GM21825 (cell line): ENCODE data around the gene HNMT.
"Not testable (repeated sequence)": the region's sequence is repeated elsewhere in the genome, so short reads cannot be mapped to it uniquely, and the experiment has no call there.

Source experiments
- ATAC-seq: cut with Tn5 transposase; IDR thresholded peaks from one replicate; pipeline ENCODE4 v1.9.1; 2021; ENCODE audit warnings: mild to moderate bottlenecking, moderate library complexity; ENCODE audit not compliant: unreplicated experiment

The HNMT gene

GRCh38 chr2:137945229-137945628 is 19.0 kb upstream of the HNMT start:
- ATAC-seq, result no peak

GRCh38 chr2:137946227-137946626 is 18.0 kb upstream of the HNMT start:
- no peak for ATAC-seq

DNA sequence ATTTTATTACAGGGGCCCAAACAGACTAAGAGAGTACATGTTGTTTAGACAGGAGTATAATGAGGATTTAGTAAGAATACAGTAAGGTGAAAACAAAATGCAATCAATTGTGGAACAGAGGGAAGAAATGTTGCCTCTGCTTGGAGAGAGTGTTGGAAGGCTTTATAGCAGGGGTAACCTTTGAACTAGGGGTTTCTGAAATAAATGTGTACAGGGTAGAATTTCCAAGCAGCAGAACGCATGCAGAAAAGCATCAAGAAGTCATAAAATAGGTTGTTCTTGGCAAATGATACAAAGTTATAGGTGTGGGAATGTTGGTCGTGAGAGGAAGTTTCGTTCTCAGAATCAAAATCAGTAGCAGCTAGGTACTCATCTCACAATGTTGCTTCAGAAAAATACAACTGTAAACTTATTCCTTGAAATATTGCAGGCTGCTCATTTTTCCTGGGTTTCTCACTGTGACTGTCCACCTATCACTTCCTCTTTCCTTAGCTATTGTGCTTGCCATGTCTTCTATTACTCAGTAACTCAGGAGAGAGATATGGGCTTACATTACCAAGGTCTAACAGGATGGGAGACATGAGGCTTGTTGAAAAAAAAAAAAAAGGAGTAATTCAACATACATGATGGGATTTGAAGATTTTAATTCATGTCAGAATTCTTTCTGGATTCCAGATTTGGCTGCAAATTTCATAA is 17.1 kb upstream of the HNMT start:
- ATAC-seq, result no peak

DNA sequence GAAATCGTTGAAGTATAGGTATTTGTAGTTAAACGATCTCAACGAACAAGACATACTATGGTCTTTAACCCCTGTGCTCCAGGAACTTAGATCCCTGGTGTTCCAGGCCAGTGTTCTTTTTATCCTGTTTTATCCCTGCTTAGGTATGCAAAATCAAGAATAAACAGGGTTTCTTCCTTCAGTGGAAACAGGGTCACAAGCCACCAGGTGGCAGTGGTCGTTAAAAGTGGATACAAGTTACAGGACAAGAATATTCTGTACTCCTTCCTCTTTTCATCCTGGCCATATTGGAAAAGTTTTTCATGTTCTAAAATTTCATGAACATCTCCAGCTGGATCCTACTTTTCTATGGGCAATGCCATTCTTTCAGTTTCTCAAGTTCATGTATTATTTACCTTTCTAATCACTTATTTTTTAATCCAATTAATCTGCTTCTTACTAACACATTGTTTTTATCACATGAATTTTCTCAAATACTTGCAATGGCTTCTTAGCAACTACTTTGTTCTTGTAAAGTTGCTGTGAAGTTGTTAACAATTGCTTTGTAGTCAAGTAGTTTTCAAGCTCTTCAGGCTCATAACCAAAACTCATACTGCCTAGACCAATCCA is 16.4 kb upstream of the HNMT start:
- ATAC-seq, result no peak

- ATAC-seq, result no peak
Measured at GRCh38 chr2:137948894-137949293, 15.4 kb upstream of the HNMT start.

- no peak for ATAC-seq
Measured at GRCh38 chr2:137950238-137950637, 14.0 kb upstream of the HNMT start.

GRCh38 chr2:137951586-137951985 is 12.7 kb upstream of the HNMT start:
- no peak for ATAC-seq

DNA sequence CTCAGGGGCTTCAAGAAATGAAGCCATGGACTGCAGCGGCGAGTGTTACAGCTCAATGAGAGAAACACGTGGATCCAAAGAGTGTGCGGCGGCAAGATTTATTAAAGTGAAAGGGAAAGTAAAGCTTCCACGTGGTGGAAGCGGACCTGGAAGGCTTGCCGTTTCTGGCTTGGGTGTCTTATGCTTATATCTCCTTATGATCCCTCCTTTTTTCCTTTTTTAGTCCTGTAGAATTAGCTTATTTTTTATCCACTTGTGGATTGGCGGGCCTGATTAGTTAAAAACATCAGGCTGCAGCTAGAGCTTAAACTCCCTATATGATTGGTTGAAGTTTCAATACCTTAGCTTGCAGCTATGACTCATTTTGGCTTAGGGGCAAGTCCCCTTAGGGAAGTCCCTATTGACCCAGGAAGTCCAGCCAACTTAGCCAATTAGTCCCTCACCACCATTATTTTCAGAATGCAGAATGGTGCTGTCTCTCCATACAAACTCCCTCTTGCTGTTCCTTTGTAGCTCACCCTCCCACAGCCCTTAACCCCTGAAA is 11.6 kb upstream of the HNMT start:
- no peak for ATAC-seq

DNA sequence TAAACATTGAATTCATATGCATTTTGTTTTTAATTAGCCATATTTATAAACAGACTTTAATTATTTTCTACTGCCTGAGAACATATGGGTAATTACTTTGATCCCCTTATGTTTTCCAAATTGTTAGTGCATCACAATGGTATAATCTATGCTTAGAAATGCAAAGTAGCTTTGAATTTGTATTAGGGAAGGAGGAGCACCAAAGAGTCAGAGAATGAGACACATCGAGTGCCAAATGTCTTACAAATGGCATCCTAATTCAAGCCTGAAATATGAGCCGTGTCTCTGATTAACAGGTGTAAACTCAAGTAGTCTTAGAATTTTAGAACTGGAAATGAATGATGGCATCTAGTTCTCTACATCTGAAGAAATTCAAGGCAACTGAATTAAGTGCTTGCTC is 8.7 kb upstream of the HNMT start:
- no peak for ATAC-seq

GRCh38 chr2:137957033-137957432 is 7.2 kb upstream of the HNMT start:
- no peak for ATAC-seq

GRCh38 chr2:137959166-137959565 is 5.1 kb upstream of the HNMT start:
- ATAC-seq, result no peak

- no peak for ATAC-seq
Measured at GRCh38 chr2:137960223-137960622, 4.0 kb upstream of the HNMT start.

DNA sequence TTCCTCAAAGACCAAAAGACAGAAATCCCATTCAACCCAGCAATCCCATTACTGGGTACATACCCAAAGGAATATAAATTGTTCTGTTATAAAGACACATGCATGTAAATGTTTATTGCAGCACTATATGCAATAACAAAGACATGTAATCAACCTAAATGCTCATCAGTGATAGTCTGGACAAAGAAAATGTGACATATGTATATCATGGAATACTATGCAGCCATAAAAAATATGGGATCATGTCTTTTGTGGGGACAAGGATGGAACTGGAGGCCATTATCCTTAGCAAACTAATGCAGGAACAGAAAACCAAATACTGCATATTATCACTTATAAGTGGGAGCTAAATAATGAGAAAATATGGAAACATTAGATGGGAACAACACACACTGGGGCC is 2.7 kb upstream of the HNMT start:
- no peak for ATAC-seq

- no peak for ATAC-seq
Measured at GRCh38 chr2:137963535-137964065, 673 bp upstream of the HNMT start.

- no peak for ATAC-seq
Measured at GRCh38 chr2:137964859-137965459, 686 bp downstream of the HNMT start.

DNA sequence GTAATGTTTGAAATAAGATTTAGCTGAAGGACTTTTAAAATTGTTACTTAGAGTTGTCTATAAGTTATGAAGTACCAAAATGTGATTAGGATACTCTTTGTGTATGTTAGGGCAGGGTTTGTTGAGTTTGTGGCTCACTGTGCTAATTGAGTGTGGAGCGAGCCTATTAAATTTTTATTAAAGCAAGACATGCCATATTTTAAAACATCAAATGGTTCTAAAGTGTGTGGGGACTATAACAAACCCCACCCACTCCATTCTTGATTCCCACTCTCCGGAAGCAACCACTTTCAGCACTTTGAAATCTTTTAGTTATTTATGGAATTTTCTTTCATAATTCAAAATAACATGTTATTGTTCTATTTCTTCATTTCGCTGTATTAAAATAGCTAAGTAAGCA is 1.8 kb downstream of the HNMT start:
- ATAC-seq, result no peak

- no peak for ATAC-seq
Measured at GRCh38 chr2:137967042-137967441, 2.8 kb downstream of the HNMT start.

GRCh38 chr2:137968477-137969417 is 4.5 kb downstream of the HNMT start:
- ATAC-seq, result no peak

DNA sequence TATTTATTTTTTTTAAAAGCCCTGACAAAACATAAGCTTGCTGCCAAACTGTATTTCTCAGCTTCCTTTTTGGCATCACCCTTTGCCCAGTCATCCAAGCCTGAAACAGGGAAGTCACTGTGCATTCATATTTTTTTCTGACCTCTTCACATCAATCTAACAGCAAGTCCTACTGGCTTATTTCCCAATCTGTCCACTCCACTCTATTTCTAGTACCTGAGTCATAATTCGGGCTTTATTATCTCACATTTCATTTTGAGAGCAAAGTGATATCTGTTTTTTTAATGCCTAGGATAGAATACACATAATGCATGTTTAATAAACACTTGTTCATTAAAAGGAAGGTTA is 5.1 kb downstream of the HNMT start:
- no peak for ATAC-seq

- ATAC-seq, result no peak
Measured at GRCh38 chr2:137969876-137970275, 5.6 kb downstream of the HNMT start.

DNA sequence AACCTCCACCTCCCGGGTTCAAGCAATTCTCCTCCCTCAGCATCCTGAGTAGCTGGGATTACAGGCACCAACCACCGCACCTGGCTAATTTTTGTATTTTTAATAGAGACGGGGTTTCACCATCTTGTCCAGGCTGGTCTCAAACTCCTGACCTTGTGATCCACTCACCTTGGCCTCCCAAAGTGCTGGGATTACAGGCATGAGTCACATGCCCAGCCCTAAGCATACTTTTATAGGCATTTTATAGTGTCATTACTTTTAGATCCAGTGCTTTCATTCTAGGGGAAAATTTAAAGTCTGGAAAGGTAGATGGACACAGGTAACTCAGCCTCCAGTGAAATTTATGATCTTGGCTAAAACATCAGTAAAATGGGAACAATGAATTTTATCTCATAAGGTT is 7.0 kb downstream of the HNMT start:
- not testable (repeated sequence) for ATAC-seq
